ENCODE measurements around the gene PLOD2. TPM values are rescaled to one million over a fixed set of nuclear protein-coding genes. Genes with fewer than 3 reads are reported as not detected.

PLOD2 gene
- total RNA-seq, 1 experiment from 2014 or later = 158 TPM

- no peak overlapping the region for H3K27ac ChIP-seq (ENCODE audit: low read length)
Observed at GRCh38 chr3:146044046-146044445, 116.9 kb downstream of the PLOD2 start.

DNA sequence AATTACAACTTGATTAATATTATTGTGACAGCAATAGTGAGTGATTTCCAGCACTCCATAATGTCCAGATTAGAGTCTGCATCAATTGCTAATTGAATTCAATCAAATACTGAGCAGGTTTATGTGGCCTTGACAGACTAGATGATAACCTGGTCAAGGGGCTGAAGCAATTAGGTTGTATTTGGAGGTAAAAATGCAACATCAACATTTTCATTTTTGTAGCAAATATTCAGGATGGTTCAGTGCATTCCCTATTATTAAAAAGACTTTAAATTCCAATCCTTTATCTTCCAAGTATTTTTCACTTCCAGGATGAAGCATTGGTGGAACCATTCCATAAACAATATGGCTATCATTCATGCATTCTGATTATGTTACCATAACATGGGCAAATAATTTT, 120.4 kb downstream of the PLOD2 start:
- DNase-seq (ENCODE audit: low read depth, low spot score) (no peak), ATAC-seq (no peak)
- TF ChIP-seq POLR2AphosphoS5 (IDR thresholded peaks at IDR 0.05; ENCODE audit: low read depth, low read length) (no peak), SIN3A (IDR thresholded peaks at IDR 0.05; ENCODE audit: borderline replicate concordance, insufficient read depth, low read depth, low read length) (no peak), TCF7L2 (IDR thresholded peaks at IDR 0.05; ENCODE audit: low read depth, low read length) (no peak)
- TF ChIP-seq, protein P1, sequence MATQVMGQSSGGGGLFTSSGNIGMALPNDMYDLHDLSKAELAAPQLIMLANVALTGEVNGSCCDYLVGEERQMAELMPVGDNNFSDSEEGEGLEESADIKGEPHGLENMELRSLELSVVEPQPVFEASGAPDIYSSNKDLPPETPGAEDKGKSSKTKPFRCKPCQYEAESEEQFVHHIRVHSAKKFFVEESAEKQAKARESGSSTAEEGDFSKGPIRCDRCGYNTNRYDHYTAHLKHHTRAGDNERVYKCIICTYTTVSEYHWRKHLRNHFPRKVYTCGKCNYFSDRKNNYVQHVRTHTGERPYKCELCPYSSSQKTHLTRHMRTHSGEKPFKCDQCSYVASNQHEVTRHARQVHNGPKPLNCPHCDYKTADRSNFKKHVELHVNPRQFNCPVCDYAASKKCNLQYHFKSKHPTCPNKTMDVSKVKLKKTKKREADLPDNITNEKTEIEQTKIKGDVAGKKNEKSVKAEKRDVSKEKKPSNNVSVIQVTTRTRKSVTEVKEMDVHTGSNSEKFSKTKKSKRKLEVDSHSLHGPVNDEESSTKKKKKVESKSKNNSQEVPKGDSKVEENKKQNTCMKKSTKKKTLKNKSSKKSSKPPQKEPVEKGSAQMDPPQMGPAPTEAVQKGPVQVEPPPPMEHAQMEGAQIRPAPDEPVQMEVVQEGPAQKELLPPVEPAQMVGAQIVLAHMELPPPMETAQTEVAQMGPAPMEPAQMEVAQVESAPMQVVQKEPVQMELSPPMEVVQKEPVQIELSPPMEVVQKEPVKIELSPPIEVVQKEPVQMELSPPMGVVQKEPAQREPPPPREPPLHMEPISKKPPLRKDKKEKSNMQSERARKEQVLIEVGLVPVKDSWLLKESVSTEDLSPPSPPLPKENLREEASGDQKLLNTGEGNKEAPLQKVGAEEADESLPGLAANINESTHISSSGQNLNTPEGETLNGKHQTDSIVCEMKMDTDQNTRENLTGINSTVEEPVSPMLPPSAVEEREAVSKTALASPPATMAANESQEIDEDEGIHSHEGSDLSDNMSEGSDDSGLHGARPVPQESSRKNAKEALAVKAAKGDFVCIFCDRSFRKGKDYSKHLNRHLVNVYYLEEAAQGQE (IDR thresholded peaks at IDR 0.05; ENCODE audit: insufficient read depth in 1 of 2, low read depth in 2 of 2, low read length in 1 of 2) = no peak
- TF ChIP-seq, protein P2, sequence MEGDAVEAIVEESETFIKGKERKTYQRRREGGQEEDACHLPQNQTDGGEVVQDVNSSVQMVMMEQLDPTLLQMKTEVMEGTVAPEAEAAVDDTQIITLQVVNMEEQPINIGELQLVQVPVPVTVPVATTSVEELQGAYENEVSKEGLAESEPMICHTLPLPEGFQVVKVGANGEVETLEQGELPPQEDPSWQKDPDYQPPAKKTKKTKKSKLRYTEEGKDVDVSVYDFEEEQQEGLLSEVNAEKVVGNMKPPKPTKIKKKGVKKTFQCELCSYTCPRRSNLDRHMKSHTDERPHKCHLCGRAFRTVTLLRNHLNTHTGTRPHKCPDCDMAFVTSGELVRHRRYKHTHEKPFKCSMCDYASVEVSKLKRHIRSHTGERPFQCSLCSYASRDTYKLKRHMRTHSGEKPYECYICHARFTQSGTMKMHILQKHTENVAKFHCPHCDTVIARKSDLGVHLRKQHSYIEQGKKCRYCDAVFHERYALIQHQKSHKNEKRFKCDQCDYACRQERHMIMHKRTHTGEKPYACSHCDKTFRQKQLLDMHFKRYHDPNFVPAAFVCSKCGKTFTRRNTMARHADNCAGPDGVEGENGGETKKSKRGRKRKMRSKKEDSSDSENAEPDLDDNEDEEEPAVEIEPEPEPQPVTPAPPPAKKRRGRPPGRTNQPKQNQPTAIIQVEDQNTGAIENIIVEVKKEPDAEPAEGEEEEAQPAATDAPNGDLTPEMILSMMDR (IDR thresholded peaks at IDR 0.05) = no peak
- no TSS peak for BruUV-seq (replicated peaks)
- intact Hi-C loops (cut with micrococcal nuclease; ENCODE audit: unreplicated experiment) (no loop called here), in situ Hi-C loops (cut with HindIII; ENCODE audit: low pct_unique_long_range_greater_than_20kb, low sequenced_read_pairs) (no loop called here)
- no peaks in the 10 kb centered on the region for H3K4me1 ChIP-seq (ENCODE audit: control insufficient read depth, insufficient read depth, low read length)
- CTCF ChIA-PET = no interaction called here
- H3K27me3 ChIP-seq (ENCODE audit: control insufficient read depth, insufficient read depth, low read length) = no peaks in the 10 kb centered on the region
- no peaks in the 10 kb centered on the region for H3K9me3 ChIP-seq (ENCODE audit: control insufficient read depth, insufficient read depth, low read depth, low read length)
- H3K4me3 ChIP-seq (ENCODE audit: low read depth in 2 of 2, low read length in 2 of 2) = no peak overlapping the region
- POLR2A ChIA-PET = no interaction called here
- H3K36me3 ChIP-seq (ENCODE audit: control insufficient read depth, insufficient read depth, low read length) = no peaks in the 10 kb centered on the region
- H3K27ac ChIP-seq (ENCODE audit: low read length) = no peak overlapping the region

More at GRCh38 chr3:146044046-146044445, 116.9 kb downstream of the PLOD2 start:
- CTCF ChIA-PET = no interaction called here
- H3K36me3 ChIP-seq (ENCODE audit: control insufficient read depth, insufficient read depth, low read length) = no peaks in the 10 kb centered on the region
- H3K27me3 ChIP-seq (ENCODE audit: control insufficient read depth, insufficient read depth, low read length) = no peaks in the 10 kb centered on the region
- BruUV-seq (replicated peaks) = no TSS peak
- no peak overlapping the region for H3K4me3 ChIP-seq (ENCODE audit: low read depth in 2 of 2, low read length in 2 of 2)
- intact Hi-C loops (cut with micrococcal nuclease; ENCODE audit: unreplicated experiment) (no loop called here), in situ Hi-C loops (cut with HindIII; ENCODE audit: low pct_unique_long_range_greater_than_20kb, low sequenced_read_pairs) (no loop called here)
- TF ChIP-seq, protein P2 (IDR thresholded peaks at IDR 0.05) = no peak
- TF ChIP-seq POLR2AphosphoS5 (IDR thresholded peaks at IDR 0.05; ENCODE audit: low read depth, low read length) (no peak), SIN3A (IDR thresholded peaks at IDR 0.05; ENCODE audit: borderline replicate concordance, insufficient read depth, low read depth, low read length) (no peak), TCF7L2 (IDR thresholded peaks at IDR 0.05; ENCODE audit: low read depth, low read length) (no peak)
- TF ChIP-seq, protein P1 (IDR thresholded peaks at IDR 0.05; ENCODE audit: insufficient read depth in 1 of 2, low read depth in 2 of 2, low read length in 1 of 2) = no peak
- H3K9me3 ChIP-seq (ENCODE audit: control insufficient read depth, insufficient read depth, low read depth, low read length) = no peaks in the 10 kb centered on the region
- DNase-seq (ENCODE audit: low read depth, low spot score) = no peak
- no peaks in the 10 kb centered on the region for H3K4me1 ChIP-seq (ENCODE audit: control insufficient read depth, insufficient read depth, low read length)
- no peak for ATAC-seq
- POLR2A ChIA-PET = no interaction called here

All from Panc1 (cell line).